NCI-H1930 (cell line): ENCODE results near the gene FNDC10.

Experiments
- DNase-seq, 2 experiments: peaks; one replicate each; lab custom pipeline; 2025; lab: John Stamatoyannopoulos, UW

The FNDC10 gene

DNA sequence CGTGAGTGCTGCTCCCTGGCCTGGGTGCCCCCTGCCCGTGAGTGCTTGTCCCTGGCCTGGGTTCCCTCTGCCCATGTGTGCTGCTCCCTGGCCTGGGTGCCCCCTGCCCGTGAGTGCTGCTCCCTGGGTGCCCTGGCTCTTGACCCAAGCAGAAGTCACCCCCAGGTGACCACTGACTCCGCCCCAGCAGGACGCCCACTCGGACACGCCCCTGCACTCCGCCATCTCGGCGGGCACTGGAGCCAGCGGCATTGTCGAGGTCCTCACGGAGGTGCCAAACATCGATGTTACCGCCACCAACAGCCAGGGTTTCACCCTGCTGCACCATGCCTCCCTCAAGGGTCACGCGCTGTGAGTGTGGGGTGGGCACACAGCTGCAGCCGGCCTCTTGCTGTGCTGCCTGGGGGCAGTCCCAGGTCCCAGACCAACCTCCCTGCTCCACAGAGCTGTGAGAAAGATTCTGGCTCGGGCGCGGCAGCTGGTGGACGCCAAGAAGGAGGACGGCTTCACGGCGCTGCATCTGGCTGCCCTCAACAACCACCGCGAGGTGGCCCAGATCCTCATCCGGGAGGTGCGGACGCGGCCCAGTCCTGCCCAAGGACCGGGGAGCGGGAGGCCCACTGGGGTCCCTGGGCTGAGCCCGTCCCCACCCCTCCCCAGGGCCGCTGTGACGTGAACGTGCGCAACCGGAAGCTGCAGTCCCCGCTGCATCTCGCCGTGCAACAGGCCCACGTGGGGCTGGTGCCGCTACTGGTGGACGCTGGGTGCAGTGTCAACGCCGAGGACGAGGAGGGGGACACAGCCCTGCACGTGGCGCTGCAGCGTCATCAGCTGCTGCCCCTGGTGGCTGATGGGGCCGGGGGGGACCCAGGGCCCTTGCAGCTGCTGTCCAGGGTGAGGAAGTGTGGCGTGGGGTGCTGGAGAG, 28.2 kb upstream of the FNDC10 start:
- no peak for DNase-seq

DNA sequence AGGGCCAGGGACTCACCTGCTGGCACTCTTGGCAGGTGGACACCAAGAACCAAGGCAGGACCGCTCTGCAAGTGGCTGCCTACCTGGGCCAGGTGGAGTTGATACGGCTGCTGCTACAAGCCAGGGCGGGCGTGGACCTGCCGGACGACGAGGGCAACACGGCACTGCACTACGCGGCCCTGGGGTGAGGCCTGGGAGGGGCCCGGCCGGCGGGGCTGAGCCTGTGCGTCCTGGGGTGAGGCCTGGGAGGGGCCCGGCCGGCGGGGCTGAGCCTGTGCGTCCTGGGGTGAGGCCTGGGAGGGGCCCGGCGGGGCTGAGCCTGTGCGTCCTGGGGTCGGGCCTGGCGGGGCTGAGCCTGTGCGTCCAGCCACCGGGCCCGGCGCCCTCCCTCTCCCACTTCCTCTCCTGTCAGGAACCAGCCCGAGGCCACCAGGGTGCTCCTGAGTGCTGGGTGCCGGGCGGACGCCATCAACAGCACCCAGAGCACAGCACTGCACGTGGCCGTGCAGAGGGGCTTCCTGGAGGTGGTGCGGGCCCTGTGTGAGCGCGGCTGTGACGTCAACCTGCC, 27.4 kb upstream of the FNDC10 start:
- DNase-seq = no peak

DNA sequence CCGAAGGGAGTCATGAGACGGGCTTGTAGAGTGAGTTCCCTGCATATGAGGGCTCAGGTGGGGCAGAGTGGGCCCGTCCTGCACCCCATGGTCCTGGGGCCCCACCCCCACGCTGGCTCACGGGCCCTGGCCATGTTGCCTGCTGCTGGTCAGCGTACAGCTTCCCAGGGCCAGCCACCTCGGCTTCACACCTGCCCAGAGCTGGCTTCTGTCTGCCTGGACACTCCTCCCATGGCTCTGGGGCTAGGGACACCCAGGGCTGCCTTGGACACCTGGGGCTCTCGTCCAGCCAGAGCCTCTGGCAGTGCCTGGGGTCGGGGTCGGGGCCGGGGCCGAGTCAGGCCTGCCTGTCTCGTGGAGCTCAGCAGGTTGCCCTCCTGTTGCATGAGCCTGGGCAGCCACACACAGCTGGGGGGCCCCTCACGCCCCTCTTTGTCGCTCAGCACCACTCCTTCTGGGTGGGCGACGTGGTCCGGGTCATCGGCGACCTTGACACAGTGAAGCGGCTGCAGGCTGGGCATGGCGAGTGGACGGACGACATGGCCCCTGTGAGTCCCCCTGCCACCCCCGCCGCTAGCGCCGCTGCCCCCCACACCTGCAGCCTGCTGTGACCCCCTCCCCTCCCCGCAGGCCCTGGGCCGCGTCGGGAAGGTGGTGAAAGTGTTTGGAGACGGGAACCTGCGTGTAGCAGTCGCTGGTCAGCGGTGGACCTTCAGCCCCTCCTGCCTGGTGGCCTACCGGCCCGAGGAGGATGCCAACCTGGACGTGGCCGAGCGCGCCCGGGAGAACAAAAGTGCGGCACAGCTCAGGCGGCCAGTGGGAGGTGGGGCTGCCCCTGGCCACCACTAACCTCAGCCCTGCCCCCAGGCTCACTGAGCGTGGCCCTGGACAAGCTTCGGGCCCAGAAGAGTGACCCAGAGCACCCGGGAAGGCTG, 26.5 kb upstream of the FNDC10 start:
- DNase-seq = no peak

DNA sequence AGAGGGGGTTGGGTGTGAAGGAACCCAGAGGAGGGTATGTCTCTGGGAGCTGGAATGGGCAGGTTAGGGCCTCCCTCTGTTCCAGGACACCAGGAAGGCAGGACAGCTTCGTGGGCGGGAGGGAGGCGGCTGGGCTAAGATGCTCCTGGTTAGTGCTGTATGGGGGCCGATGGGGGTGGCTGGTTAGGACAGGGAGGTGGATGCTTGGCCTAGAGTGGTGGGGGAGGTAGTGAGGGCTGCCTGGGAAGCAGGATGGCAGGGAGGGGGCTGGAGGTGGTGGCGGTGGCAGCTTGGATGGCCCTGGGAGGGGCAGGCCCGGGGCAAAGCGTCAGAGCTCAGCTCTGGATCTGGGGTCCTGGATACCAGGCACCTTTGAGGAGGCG, 25.9 kb upstream of the FNDC10 start:
- DNase-seq = no peak

DNA sequence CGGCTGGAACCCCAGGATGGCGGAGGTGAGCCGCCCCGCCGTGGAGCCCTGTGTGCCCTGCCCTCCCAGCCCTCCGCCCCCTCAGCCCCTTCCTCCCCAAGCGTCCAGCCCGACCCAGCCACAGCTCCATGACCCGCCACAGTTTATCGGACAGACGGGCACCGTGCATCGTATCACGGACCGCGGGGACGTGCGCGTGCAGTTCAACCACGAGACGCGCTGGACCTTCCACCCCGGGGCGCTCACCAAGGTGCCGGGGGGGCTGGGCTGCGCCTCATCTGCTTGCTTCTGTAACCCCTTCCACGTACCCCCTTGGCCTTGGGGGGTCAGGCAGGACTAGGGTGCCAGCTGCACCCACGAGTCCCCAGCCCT, 25.5 kb upstream of the FNDC10 start:
- no peak for DNase-seq

DNA sequence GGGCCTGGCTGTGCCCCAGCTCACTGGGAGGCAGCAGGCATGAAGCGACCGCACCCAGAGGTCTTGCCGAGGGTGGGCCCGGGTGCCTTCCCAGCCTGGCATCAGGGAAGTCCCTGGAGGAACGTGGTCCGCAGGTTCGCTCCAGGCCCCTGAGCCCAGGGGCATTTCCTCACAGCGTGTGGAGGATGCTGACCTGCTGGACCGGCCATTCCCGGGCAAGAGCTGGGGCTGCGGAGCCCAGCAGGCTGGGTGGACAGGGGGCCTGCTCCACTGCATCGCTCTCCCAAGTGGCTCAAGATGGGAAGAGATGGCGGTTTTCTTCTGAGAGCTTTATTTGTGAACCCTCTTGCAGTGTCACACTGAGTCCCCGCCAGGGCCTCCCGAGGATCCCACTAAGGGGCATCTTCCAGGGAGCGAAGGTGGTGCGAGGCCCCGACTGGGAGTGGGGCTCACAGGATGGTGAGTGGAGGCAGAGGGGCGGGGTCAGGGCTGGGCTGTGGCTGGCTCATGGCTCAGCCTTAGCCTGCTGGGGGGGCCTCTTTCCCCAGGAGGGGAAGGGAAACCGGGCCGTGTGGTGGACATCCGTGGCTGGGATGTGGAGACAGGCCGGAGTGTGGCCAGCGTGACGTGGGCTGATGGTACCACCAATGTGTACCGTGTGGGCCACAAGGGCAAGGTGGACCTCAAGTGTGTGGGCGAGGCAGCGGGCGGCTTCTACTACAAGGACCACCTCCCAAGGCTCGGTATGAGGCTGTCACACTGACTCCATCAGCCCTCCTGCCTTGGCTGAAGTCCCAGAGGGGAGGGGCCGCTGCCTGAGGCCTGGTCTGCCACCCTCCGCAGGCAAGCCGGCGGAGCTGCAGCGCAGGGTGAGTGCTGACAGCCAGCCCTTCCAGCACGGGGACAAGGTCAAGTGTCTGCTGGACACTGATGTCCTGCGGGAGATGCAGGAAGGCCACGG, 24.8 kb upstream of the FNDC10 start:
- no peak for DNase-seq

DNA sequence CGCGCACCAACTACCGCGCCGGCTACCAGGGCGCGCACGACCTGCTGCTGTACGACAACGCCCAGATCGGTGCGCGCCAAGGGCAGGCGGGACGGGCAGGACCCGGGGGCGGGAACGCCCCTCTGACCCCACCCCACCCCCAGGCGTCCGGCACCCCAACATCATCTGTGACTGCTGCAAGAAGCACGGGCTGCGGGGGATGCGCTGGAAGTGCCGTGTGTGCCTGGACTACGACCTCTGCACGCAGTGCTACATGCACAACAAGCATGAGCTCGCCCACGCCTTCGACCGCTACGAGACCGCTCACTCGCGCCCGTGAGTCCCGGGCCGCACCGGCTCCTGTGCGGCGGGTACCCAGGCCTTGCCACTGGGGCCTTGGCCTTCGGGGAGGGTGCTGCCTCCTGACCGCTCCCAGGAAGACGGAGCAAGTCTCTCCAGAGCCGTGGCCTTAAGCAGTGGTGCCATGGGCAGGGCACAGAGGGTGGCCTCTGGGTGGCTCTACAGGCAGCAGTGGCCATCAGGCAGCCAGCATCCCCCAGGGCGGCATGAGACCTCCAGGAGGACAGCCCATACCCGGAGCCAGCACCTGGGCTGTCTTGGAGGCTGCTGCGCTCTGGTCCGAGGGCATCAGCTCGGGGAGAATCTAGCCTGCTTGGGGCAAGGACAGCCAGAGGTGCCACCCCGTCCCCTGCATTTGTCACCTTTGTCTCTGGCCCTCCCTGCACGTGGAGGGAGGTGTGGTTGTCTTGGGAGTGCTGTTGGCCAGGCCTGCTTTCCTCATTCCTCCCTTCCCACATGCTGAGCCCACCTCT, 23.9 kb upstream of the FNDC10 start:
- no peak for DNase-seq

DNA sequence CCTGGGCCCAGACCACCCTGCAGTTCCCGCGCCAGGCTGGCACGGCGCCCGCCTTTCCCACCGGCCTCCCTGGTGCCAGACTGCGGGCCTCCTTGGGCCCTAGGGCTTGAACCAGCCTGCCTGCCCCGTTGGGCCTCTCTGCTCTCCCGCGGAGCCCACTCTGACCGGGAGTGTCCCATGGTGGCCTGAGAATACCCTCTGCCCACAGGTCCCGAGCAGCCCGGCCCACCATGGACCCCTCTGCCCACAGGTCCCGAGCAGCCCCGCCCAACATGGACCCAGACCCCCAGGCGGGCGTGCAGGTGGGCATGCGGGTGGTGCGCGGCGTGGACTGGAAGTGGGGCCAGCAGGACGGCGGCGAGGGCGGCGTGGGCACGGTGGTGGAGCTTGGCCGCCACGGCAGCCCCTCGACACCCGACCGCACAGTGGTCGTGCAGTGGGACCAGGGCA, 23.3 kb upstream of the FNDC10 start:
- DNase-seq = no peak

DNA sequence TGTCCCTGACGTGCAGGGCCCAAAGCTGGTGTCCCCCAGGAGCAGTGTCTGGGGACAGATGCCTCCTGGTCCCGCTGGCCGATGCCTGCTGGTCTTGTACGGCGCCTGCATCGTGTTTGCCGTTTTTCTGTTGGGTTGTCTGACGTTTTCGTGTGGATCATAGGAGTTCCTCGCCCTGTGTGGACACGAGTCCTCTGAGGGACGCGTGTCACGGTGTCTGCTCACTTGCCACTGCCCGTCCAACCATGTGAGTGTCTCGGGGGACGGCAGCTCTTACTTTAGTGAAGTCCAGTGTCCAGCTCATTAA, 22.8 kb upstream of the FNDC10 start:
- no peak for DNase-seq

DNA sequence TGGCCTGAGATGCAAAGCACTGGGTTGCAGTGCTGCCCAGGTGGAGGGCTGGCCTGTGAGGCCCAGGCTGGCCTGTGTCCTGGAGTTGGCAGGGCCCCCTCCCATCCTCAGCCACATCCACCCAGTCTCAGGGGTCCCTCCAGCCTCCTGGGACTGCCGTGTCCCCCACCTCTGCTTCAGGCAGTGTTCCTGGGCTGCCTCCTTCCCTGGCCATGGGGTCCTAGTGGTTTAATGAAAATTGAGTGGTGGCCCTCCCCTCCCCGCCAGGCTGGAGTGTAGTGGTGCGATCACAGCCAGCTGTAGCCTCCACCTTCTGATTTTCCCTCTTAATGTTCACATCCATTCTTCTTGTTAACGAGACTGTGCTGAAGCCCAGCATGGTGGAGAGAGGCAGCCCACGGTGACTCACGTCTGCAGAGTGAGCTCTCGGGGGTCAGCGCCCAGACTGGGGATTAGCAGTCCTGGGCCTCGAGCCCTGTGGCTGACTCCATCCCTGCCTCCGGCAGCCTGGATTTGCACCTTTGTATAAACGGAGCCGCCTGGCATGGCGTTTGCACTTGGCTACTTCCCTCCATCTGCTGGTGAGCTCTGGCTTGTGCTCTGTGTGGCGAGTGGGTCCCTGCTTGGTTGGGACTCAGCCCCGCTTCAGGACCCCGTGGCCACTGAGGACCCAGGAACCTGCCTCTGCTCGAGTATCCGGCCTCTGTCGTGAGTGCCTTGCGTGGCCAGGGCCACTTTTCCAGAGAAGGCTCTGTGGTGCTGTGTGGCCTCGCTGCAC, 22.3 kb upstream of the FNDC10 start:
- no peak for DNase-seq

DNA sequence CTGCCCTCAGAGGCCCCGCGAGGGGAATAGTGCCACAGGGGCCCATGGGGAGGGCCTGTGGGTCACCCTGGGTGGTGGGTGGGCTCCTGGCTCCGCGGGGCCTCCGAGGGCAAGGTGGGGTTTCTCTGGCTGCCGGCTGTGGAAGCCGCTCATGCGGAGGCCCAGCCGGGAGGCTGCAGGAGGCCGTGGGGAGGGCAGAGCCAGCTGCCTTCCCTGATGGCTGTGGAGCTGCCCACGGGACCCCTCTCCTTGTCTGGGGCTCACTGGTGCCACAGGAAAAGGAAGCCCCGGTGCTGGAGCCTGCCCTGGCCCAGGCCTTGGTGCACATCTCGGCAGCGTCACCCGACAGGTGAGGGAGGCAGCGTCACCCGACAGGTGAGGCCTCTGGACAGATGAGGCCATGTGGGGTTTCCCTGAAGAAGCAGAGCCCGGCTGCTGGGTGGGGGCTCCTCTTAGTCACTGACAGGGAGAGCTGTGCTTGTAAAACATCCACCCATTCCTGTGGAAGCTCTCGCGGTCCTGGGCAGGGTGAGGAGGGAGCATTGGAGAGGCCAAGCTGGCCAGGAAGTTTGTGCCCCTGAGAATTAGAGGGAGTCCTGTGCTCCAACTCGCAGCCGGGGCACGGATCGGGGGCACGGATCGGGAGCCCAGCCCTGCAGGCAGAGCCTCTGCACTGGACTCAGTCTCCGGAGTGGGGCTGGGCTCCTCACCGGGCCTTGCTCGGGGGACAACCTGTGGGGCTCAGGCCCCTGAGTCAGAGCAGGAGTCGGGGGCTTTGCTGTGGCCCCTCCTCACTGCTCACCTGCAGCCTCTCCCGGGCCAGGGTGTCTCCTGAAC, 21.5 kb upstream of the FNDC10 start:
- no peak for DNase-seq

DNA sequence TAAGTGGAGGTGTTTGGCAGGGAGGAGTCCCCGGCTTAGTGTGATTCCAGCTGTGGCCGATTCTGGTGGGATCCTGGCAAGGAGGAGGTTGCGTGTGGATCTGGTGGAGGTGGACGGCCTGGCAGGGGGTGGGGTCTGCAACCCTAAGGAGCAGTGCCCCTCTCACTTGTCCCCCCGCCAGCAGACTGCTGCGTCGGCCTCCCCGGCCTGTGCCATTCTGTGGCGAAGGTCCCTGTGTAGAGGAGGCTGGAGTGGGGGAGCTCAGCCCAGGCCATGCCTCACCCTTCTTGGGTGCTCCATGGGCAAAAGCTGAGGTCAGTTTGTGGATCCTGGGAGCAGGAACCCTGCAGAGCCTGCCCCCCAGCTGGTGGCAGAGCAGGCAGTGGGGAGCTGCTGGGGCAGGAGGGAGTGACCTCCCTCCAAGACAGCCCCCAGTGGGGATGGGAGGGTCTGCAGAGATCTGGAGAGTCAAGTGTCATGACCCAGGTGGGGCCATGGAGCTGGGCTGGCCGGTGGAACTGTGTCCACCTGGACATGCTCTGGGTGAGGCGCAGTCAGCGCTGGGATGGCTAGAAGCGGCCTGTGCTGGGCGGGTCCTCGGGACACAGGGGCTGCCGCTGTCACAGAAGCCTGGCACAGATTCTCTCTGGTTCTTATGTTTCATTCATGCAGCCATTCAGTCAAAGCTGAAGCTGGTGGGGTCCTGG, 20.7 kb upstream of the FNDC10 start:
- DNase-seq = no peak

DNA sequence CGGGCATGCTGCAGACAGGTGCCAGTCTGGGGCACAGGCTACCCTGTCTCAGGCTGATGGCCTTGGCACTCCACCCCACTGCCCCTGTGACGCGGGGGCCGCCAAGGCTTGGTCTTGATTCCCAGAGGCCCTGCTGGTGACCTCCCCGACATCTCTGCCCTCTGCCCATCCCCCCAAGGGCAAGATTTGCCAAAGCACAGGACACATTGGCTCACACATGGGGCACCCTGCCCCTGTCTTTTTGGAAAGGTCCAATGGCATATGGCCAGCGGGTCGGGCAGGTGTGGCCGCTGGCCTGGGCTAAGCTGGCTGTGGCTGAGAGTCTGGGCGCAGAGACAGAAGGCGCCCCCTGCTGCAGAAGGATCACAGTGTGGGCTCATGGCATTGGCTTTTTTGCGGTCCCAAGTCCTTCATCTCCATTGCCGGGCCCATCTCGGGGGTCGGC, 20.0 kb upstream of the FNDC10 start:
- DNase-seq = no peak

DNA sequence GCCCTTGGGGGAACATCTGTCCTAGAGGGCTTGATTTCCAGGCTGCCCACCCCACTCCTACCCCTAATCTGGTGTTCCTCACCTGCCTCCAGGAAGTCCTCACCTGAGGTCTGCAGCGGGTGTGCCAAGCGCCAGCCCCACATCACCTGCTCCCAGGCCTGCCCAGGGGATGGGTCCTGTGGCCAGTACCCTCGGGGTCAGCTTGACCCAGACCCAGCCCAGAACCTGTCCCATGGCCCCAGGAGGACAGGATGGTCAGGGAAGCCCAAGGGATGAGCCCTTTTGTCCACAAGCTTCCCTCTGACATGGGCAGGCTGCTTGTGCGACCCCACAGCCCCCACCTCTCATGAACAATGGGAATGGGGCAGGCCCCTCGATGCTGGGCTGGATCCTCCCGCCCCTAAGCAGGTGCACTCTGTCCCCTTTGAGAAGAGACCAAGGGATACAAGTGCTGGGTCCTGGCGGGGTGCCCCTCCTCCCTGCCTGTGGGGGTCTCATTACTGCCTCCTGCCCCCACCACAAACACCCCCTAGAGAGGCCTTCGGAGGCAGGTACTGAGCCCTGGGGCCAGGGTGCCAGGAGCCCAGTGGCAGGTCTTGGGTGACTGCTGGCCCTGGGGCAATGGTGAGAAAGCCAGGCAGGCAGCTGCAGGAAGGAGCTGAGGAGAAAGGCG, 18.6 kb upstream of the FNDC10 start:
- no peak for DNase-seq

DNA sequence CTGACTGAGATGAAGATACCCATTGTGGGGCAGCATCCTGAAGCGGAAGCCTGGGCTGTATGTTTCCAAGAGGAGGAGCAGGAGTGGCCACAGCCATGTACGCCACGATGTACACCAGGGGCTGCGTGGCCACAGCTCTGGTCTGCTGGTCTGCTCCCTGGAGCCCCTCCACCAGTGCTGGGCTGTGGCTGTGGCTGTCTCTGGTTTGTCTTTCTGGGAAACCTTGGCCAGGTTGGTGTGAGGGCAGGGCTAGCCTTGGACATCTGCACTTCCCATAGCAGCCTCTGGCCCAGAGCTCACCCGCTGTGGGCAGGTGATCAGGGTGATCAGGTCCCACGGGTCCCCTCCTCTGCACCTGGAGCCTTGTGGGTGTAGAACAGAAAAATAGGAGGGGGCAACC, 18.0 kb upstream of the FNDC10 start:
- no peak for DNase-seq

DNA sequence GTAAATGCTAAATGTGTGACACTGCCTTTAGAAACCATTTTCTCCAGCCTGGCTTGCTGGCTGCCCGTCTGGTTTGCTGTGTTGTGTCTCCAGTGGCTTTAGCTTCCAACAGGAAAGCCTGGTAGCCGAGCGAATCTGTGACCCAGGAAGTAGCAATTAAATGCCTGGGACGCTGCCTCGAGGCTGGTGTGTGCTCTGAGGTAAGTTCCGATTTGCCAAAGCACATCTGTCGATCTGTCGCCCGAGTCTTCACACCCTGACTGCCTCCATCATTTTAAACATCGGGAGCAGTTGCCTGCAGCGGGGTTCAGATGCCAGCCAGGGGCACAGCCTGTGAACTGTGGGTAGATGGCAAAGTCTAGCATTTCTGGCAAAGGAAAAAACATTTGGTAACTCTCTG, 17.6 kb upstream of the FNDC10 start:
- DNase-seq = no peak

DNA sequence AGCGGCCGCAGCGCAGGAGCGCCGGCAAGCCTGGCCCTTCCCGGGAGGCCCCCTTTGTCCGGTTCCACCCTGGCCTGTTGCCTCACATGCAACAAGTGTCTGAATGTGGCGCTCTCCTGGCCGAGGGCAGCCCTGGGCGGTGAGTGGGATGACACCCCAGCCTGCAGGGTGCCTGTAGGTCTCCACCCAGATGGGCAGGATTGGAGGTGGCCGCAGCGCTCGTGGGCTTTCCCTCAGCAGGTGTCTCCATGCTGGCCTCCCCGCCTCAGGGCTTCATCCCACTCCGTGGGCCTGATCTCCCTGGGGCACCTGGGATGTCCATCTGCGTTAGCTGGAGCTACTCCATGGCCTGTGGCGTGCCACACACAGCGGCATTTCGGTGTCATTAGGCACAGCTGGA, 16.9 kb upstream of the FNDC10 start:
- no peak for DNase-seq
